ENCODE results near the gene SLC6A1.
"Not testable (repeated sequence)": the region's sequence is repeated elsewhere in the genome, so short reads cannot be mapped to it uniquely, and the experiment has no call there.

Gene SLC6A1

GRCh38 chr3:11071096-11071755 is 78.7 kb downstream of the SLC6A1 start:
- ATAC-seq (ENCODE audit: low read depth) = no peak
- no peak for TF ChIP-seq CTCF (IDR thresholded peaks at IDR 0.05; ENCODE audit: poor library complexity, severe bottlenecking)
- H3K27ac ChIP-seq (ENCODE audit: poor library complexity, severe bottlenecking) = no peak overlapping the region
- H3K27me3 ChIP-seq (ENCODE audit: insufficient read depth, poor library complexity, severe bottlenecking) = no peaks in the 10 kb centered on the region
- H3K4me1 ChIP-seq (ENCODE audit: insufficient read depth, poor library complexity, severe bottlenecking) = peaks cover 4% of the 10 kb centered on the region
- H3K9me3 ChIP-seq (ENCODE audit: severe bottlenecking) = peaks cover 4% of the 10 kb centered on the region
- H3K4me3 ChIP-seq (ENCODE audit: severe bottlenecking) = no peak overlapping the region
- no peak for DNase-seq (ENCODE audit: low spot score)
- no peaks in the 10 kb centered on the region for H3K36me3 ChIP-seq (ENCODE audit: low read depth)

GRCh38 chr3:11072631-11073030 is 80.1 kb downstream of the SLC6A1 start:
- Histone ChIP-seq H3K27ac (ENCODE audit: poor library complexity, severe bottlenecking) (no peak overlapping the region), H3K4me1 (ENCODE audit: insufficient read depth, poor library complexity, severe bottlenecking) (peaks cover 4% of the 10 kb centered on the region), H3K4me3 (ENCODE audit: severe bottlenecking) (no peak overlapping the region), H3K27me3 (ENCODE audit: insufficient read depth, poor library complexity, severe bottlenecking) (no peaks in the 10 kb centered on the region), H3K9me3 (ENCODE audit: severe bottlenecking) (peaks cover 4% of the 10 kb centered on the region), H3K36me3 (ENCODE audit: low read depth) (no peaks in the 10 kb centered on the region)
- no peak for DNase-seq (ENCODE audit: low spot score)
- TF ChIP-seq CTCF (IDR thresholded peaks at IDR 0.05; ENCODE audit: poor library complexity, severe bottlenecking) = no peak
- ATAC-seq (ENCODE audit: low read depth) = no peak

- no peak for ATAC-seq (ENCODE audit: low read depth)
- no peak overlapping the region for H3K4me3 ChIP-seq (ENCODE audit: severe bottlenecking)
These were observed 81.5 kb downstream of the SLC6A1 start for GRCh38 chr3:11074011-11074410.

GRCh38 chr3:11074451-11074850 is 81.9 kb downstream of the SLC6A1 start:
- ATAC-seq (ENCODE audit: low read depth) (no peak), DNase-seq (ENCODE audit: low spot score) (no peak)
- Histone ChIP-seq H3K27ac (ENCODE audit: poor library complexity, severe bottlenecking) (no peak overlapping the region), H3K9me3 (ENCODE audit: severe bottlenecking) (no peaks in the 10 kb centered on the region), H3K4me3 (ENCODE audit: severe bottlenecking) (no peak overlapping the region), H3K36me3 (ENCODE audit: low read depth) (no peaks in the 10 kb centered on the region), H3K27me3 (ENCODE audit: insufficient read depth, poor library complexity, severe bottlenecking) (no peaks in the 10 kb centered on the region), H3K4me1 (ENCODE audit: insufficient read depth, poor library complexity, severe bottlenecking) (no peaks in the 10 kb centered on the region)
- no peak for TF ChIP-seq CTCF (IDR thresholded peaks at IDR 0.05; ENCODE audit: poor library complexity, severe bottlenecking)

More at GRCh38 chr3:11074011-11074410, 81.5 kb downstream of the SLC6A1 start:
- no peak overlapping the region for H3K27ac ChIP-seq (ENCODE audit: poor library complexity, severe bottlenecking)
- no peak for TF ChIP-seq CTCF (IDR thresholded peaks at IDR 0.05; ENCODE audit: poor library complexity, severe bottlenecking)
- H3K27me3 ChIP-seq (ENCODE audit: insufficient read depth, poor library complexity, severe bottlenecking) = no peaks in the 10 kb centered on the region
- DNase-seq (ENCODE audit: low spot score) = no peak
- no peaks in the 10 kb centered on the region for H3K36me3 ChIP-seq (ENCODE audit: low read depth)
- H3K4me1 ChIP-seq (ENCODE audit: insufficient read depth, poor library complexity, severe bottlenecking) = peaks cover 3% of the 10 kb centered on the region
- peaks cover 3% of the 10 kb centered on the region for H3K9me3 ChIP-seq (ENCODE audit: severe bottlenecking)

- not testable (repeated sequence) for H3K27me3 ChIP-seq (ENCODE audit: insufficient read depth, poor library complexity, severe bottlenecking); H3K4me3 ChIP-seq (ENCODE audit: severe bottlenecking); H3K4me1 ChIP-seq (ENCODE audit: insufficient read depth, poor library complexity, severe bottlenecking); H3K9me3 ChIP-seq (ENCODE audit: severe bottlenecking); DNase-seq (ENCODE audit: low spot score); H3K36me3 ChIP-seq (ENCODE audit: low read depth); H3K27ac ChIP-seq (ENCODE audit: poor library complexity, severe bottlenecking); ATAC-seq (ENCODE audit: low read depth)
These were observed 82.6 kb downstream of the SLC6A1 start for GRCh38 chr3:11075122-11075521.

Measured in RWPE2 (cell line).